ENCODE results near the gene EVA1A. TPM values are rescaled to one million over a fixed set of nuclear protein-coding genes. Genes with fewer than 3 reads are reported as not detected.
"Not testable (repeated sequence)": the region's sequence is repeated elsewhere in the genome, so short reads cannot be mapped to it uniquely, and the experiment has no call there.

Gene EVA1A
- total RNA-seq, 1 experiment from 2014 or later, result 3.4 TPM

- Histone ChIP-seq H3K4me3 (ENCODE audit: insufficient read depth, low read depth, low read length) (no peak overlapping the region), H3K27me3 (ENCODE audit: control insufficient read depth, insufficient read depth, low read length) (no peaks in the 10 kb centered on the region), H3K36me3 (replicated peaks; ENCODE audit: control insufficient read depth, insufficient read depth, low read length) (no peaks in the 10 kb centered on the region)
- no peak for DNase-seq
These were observed 48.1 kb downstream of the EVA1A start for GRCh38 chr2:75512455-75513212.

DNA sequence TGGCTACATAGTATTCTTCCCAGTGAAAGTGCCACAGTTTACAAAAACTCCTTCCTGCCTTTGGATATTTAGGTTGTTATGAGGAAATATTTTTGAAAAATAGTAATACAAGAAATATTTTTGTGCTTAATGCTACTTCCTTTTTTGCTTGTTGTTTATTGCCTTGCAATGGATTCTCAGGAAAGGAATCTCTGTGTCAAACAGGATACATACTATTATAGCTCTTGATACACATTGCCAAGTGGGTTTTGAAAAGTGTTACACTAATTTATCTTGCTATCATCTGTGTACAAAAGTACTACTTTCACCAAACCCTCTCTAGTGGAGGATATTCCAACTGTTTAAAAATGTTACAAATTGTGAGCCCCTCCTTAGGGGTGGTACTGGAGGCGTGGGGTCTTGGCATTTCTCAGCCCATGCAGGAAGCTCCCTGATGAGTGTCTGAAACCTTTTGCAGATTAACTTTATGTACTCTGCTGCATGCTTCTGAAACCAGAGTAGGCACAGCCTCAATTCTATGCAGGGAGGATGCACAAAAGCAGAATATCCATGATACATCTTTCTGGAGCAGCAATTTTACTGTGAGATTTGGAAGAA is 54.5 kb downstream of the EVA1A start:
- Histone ChIP-seq H3K4me3 (ENCODE audit: insufficient read depth, low read depth, low read length) (no peak overlapping the region), H3K36me3 (replicated peaks; ENCODE audit: control insufficient read depth, insufficient read depth, low read length) (no peaks in the 10 kb centered on the region), H3K27me3 (ENCODE audit: control insufficient read depth, insufficient read depth, low read length) (no peaks in the 10 kb centered on the region)
- DNase-seq, result no peak

- no peak overlapping the region for H3K4me3 ChIP-seq (ENCODE audit: insufficient read depth, low read depth, low read length)
- no peak for DNase-seq
- no peaks in the 10 kb centered on the region for H3K27me3 ChIP-seq (ENCODE audit: control insufficient read depth, insufficient read depth, low read length)
- no peaks in the 10 kb centered on the region for H3K36me3 ChIP-seq (replicated peaks; ENCODE audit: control insufficient read depth, insufficient read depth, low read length)
These were observed 55.7 kb downstream of the EVA1A start for GRCh38 chr2:75505012-75505411.

GRCh38 chr2:75503048-75503607 is 57.6 kb downstream of the EVA1A start:
- DNase-seq, result no peak
- no peaks in the 10 kb centered on the region for H3K27me3 ChIP-seq (ENCODE audit: control insufficient read depth, insufficient read depth, low read length)
- H3K36me3 ChIP-seq (replicated peaks; ENCODE audit: control insufficient read depth, insufficient read depth, low read length), result no peaks in the 10 kb centered on the region
- H3K4me3 ChIP-seq (ENCODE audit: insufficient read depth, low read depth, low read length), result no peak overlapping the region

GRCh38 chr2:75500633-75501032 is 60.1 kb downstream of the EVA1A start:
- Histone ChIP-seq H3K36me3 (replicated peaks; ENCODE audit: control insufficient read depth, insufficient read depth, low read length) (no peaks in the 10 kb centered on the region), H3K4me3 (ENCODE audit: insufficient read depth, low read depth, low read length) (no peak overlapping the region), H3K27me3 (ENCODE audit: control insufficient read depth, insufficient read depth, low read length) (no peaks in the 10 kb centered on the region)
- no peak for DNase-seq

DNA sequence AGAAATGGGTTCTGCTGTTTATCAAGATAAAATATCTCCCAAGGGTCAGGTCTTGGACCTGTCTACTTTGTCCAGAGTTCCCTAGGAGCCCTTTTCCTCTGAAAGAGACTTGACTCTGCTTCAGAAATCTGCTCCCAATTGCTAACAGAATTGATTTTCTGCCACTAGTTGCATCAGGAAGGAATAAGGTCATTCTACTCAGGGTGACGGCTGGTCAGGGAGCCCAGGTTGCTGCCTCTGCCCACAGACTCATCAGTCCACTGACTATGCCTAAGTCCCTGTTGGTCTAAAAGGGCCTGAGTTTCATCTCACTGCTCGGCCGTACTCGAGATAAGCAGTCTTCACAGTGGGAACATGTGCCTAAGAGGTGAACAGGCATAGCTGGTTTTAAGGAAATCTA is 61.2 kb downstream of the EVA1A start:
- H3K36me3 ChIP-seq (replicated peaks; ENCODE audit: control insufficient read depth, insufficient read depth, low read length), result no peaks in the 10 kb centered on the region
- no peak overlapping the region for H3K4me3 ChIP-seq (ENCODE audit: insufficient read depth, low read depth, low read length)
- H3K27me3 ChIP-seq (ENCODE audit: control insufficient read depth, insufficient read depth, low read length), result no peaks in the 10 kb centered on the region
- DNase-seq, result no peak

- no peak for DNase-seq
- Histone ChIP-seq H3K36me3 (replicated peaks; ENCODE audit: control insufficient read depth, insufficient read depth, low read length) (no peaks in the 10 kb centered on the region), H3K4me3 (ENCODE audit: insufficient read depth, low read depth, low read length) (no peak overlapping the region), H3K27me3 (ENCODE audit: control insufficient read depth, insufficient read depth, low read length) (no peaks in the 10 kb centered on the region)
These were observed 61.8 kb downstream of the EVA1A start for GRCh38 chr2:75498907-75499306.

DNA sequence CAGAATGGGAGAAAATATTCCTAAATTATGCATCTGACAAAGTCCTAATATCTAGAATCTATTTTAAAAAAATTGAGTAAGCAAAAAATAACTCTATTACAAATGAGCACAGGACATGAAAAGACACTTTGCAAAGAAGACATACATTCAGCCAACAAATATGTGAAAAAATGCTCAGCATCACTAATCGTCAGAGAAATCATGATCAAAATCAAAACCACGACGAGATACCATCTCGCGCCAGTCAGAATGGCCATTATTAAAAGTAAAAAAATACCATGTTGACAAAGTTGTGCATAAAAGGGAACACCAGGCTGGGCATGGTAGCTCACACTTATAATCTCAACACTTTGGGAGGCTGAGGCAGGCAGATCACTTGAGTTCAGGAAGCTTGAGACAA is 63.5 kb downstream of the EVA1A start:
- no peak for DNase-seq
- Histone ChIP-seq H3K4me3 (ENCODE audit: insufficient read depth, low read depth, low read length) (no peak overlapping the region), H3K36me3 (replicated peaks; ENCODE audit: control insufficient read depth, insufficient read depth, low read length) (no peaks in the 10 kb centered on the region), H3K27me3 (ENCODE audit: control insufficient read depth, insufficient read depth, low read length) (no peaks in the 10 kb centered on the region)

- H3K36me3 ChIP-seq (replicated peaks; ENCODE audit: control insufficient read depth, insufficient read depth, low read length), result no peaks in the 10 kb centered on the region
- no peak overlapping the region for H3K4me3 ChIP-seq (ENCODE audit: insufficient read depth, low read depth, low read length)
- no peak for DNase-seq
- no peaks in the 10 kb centered on the region for H3K27me3 ChIP-seq (ENCODE audit: control insufficient read depth, insufficient read depth, low read length)
These were observed 64.9 kb downstream of the EVA1A start for GRCh38 chr2:75495862-75496261.

DNA sequence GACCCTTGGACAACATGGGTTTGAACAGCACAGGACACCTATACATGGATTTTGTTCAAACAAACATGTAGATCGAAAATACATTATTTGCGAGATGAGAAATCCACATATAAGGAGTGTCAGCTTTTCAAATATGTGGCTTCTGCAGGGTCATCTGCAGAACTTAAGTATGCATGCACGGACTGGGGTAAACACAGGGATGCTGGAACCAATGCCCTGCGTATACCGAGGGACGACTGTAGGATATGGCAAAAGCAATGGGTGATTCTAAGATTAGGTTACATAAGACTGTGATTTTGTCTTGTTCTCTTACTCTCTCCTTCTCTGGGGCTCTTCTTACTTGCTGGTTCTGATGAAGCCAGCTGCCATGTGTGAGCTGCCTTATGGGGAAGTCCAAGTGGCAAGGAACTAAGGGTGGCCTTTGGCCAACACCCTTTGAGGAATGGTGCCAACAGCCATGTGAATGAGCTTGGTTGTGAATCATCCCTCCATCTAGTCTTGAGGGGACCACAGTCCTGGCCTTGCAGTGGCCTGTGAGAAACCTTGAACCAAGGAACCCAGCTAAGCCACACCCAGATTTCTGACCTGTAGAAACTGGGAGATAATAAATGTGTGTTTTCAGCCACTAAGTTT is 66.5 kb downstream of the EVA1A start:
- H3K27me3 ChIP-seq (ENCODE audit: control insufficient read depth, insufficient read depth, low read length), result no peaks in the 10 kb centered on the region
- H3K36me3 ChIP-seq (replicated peaks; ENCODE audit: control insufficient read depth, insufficient read depth, low read length), result no peaks in the 10 kb centered on the region
- no peak for DNase-seq
- H3K4me3 ChIP-seq (ENCODE audit: insufficient read depth, low read depth, low read length), result no peak overlapping the region

DNA sequence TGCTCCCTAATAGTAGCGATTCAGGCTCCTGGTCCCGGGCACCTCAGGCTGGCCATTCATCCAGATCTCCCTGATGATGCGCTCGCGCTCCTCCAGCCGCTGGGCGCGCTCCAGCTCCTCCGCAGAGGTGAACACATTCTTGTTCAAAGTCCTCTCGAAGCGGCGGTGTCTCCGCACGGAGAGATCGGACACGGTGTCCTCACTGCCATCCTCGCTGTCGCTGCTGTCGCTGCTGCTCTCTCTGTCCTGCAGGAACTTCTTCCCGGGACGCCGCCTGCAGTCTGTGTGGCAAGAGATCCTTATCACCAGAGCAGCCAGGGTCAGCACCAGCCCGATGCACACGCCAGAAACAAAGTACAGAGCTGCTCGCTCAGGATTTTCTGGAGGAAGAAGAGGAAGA is 67.5 kb downstream of the EVA1A start:
- H3K27me3 ChIP-seq (ENCODE audit: control insufficient read depth, insufficient read depth, low read length), result no peaks in the 10 kb centered on the region
- no peak for DNase-seq
- no peaks in the 10 kb centered on the region for H3K36me3 ChIP-seq (replicated peaks; ENCODE audit: control insufficient read depth, insufficient read depth, low read length)
- no peak overlapping the region for H3K4me3 ChIP-seq (ENCODE audit: insufficient read depth, low read depth, low read length)

DNA sequence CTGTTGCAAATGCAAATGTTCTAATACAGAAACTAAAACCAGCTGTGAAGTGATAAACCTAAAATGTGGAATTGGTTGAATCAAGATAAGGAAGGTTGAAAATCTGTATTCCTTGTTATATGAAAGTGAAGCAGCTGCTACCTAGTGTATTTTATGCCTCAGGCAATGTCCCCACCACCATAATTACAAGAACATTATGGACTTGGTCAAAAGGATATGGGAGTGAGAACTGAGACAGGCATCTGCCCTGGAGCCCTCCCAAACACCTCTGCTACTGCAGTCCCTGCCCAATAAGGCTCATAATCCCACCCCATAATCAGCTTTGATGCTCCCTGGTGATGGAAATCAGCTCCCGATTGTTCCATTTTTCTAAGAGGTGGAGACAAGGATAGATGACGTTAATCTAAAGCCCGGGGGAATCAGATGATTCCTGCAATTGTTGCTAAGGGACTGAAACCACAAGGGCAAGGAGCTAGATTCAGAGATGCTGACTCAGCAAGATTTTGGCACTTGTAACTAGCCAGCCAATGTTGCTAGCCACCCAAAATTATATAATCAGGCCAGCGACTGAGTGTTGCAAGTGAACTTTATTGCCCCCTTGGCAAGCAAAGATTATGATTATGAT is 69.5 kb downstream of the EVA1A start:
- DNase-seq, result no peak
- Histone ChIP-seq H3K27me3 (ENCODE audit: control insufficient read depth, insufficient read depth, low read length) (no peaks in the 10 kb centered on the region), H3K36me3 (replicated peaks; ENCODE audit: control insufficient read depth, insufficient read depth, low read length) (no peaks in the 10 kb centered on the region), H3K4me3 (ENCODE audit: insufficient read depth, low read depth, low read length) (no peak overlapping the region)

- Histone ChIP-seq H3K27me3 (ENCODE audit: control insufficient read depth, insufficient read depth, low read length) (no peaks in the 10 kb centered on the region), H3K36me3 (replicated peaks; ENCODE audit: control insufficient read depth, insufficient read depth, low read length) (no peaks in the 10 kb centered on the region), H3K4me3 (ENCODE audit: insufficient read depth, low read depth, low read length) (no peak overlapping the region)
- DNase-seq, result no peak
These were observed 71.0 kb downstream of the EVA1A start for GRCh38 chr2:75489721-75490120.

GRCh38 chr2:75488157-75488556 is 72.6 kb downstream of the EVA1A start:
- Histone ChIP-seq H3K4me3 (ENCODE audit: insufficient read depth, low read depth, low read length) (no peak overlapping the region), H3K36me3 (replicated peaks; ENCODE audit: control insufficient read depth, insufficient read depth, low read length) (no peaks in the 10 kb centered on the region), H3K27me3 (ENCODE audit: control insufficient read depth, insufficient read depth, low read length) (no peaks in the 10 kb centered on the region)
- no peak for DNase-seq

DNA sequence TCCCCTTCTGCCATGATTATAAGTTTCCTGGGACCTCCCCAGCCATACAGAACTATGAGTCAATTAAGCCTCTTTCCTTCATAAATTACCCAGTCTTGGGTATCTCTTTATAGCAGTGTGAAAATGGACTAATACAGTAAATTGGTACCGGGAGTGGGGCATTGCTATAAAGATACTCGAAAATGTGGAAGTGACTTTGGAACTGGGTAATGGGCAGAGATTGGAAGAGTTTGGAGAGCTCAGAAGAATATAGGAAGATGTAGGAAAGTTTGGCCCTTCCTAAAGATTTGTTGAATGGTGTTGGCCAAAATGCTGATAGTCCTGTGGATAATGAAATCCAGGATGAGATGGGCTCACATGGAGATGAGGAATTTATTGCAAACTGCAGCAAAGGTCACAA is 74.0 kb downstream of the EVA1A start:
- H3K4me3 ChIP-seq (ENCODE audit: insufficient read depth, low read depth, low read length); H3K36me3 ChIP-seq (replicated peaks; ENCODE audit: control insufficient read depth, insufficient read depth, low read length); DNase-seq; H3K27me3 ChIP-seq (ENCODE audit: control insufficient read depth, insufficient read depth, low read length): not testable (repeated sequence)

Measured in H7 (cell line).